GM23338 (cell line): Measurements from ENCODE around the gene RXFP1. TPM values are rescaled to one million over a fixed set of nuclear protein-coding genes. Genes with fewer than 3 reads are reported as not detected.

Source experiments
- ATAC-seq: fragments of 200-7000 bp; cut with Tn5 transposase; 3 replicates; pipeline ENCODE4 v1.9.1; 2020
- DNase-seq: peaks from one replicate; pipeline ENCODE4 v3.0.0-alpha.2; 2015; ENCODE audit warnings: low spot score
- H2AFZ ChIP-seq: fragments of 200-600 bp; sonication (generic); 2 replicates; pipeline ENCODE4 v1.8.0; 2016; ENCODE audit warnings: antibody characterized with exemption, mild to moderate bottlenecking, moderate library complexity
- H3F3A ChIP-seq: fragments of 200-600 bp; sonication (generic); replicated peaks from 2 replicates; pipeline ENCODE4 v1.8.0; 2017; ENCODE audit warnings: antibody characterized with exemption, mixed run types, low read depth
- H3K27ac ChIP-seq: fragments of 200-600 bp; sonication (generic); 2 replicates; pipeline ENCODE4 v1.6.1; 2016; ENCODE audit warnings: low read depth
- H3K27me3 ChIP-seq: fragments of 200-600 bp; sonication (generic); 2 replicates; pipeline ENCODE4 v1.8.0; 2016; ENCODE audit warnings: mild to moderate bottlenecking, mixed run types, moderate library complexity; ENCODE audit not compliant: insufficient read depth
- H3K36me3 ChIP-seq: fragments of 200-600 bp; sonication (generic); 2 replicates; pipeline ENCODE4 v1.8.0; 2016; ENCODE audit warnings: mild to moderate bottlenecking; ENCODE audit not compliant: insufficient read depth
- H3K4me1 ChIP-seq: fragments of 200-600 bp; sonication (generic); 2 replicates; pipeline ENCODE4 v1.8.0; 2016; ENCODE audit warnings: mild to moderate bottlenecking, moderate library complexity; ENCODE audit not compliant: insufficient read depth
- H3K4me2 ChIP-seq: fragments of 200-600 bp; sonication (generic); 2 replicates; pipeline ENCODE4 v1.7.1; 2017; ENCODE audit warnings: mixed run types
- H3K4me3 ChIP-seq: fragments of 200-600 bp; sonication (generic); 2 replicates; pipeline ENCODE4 v1.6.1; 2016; ENCODE audit warnings: mixed run types
- H3K79me2 ChIP-seq: fragments of 200-600 bp; sonication (generic); replicated peaks from 2 replicates; pipeline ENCODE4 v1.8.0; 2017; ENCODE audit warnings: mild to moderate bottlenecking; ENCODE audit not compliant: insufficient read depth
- H3K9me2 ChIP-seq: fragments of 200-600 bp; sonication (generic); 2 replicates; pipeline ENCODE4 v1.8.0; 2017; ENCODE audit not compliant: insufficient read depth
- H4K20me1 ChIP-seq: fragments of 200-600 bp; sonication (generic); replicated peaks from 2 replicates; pipeline ENCODE4 v1.8.0; 2017; ENCODE audit warnings: mild to moderate bottlenecking; ENCODE audit not compliant: insufficient read depth
- H3K27ac Mint-ChIP-seq: 2 replicates; pipeline ENCODE4 v1.8.0; 2020; ENCODE audit warnings: inconsistent platforms, mild to moderate bottlenecking, moderate library complexity, mixed read lengths
- H3K27me3 Mint-ChIP-seq: 3 replicates; pipeline ENCODE4 v1.8.0; 2022; ENCODE audit warnings: low read depth, mild to moderate bottlenecking, moderate library complexity, mixed read lengths, inconsistent platforms; ENCODE audit not compliant: insufficient read depth, poor library complexity
- H3K36me3 Mint-ChIP-seq: 3 replicates; pipeline ENCODE4 v1.8.0; 2021; ENCODE audit warnings: low read depth, mild to moderate bottlenecking, inconsistent platforms, moderate library complexity, mixed read lengths
- H3K4me1 Mint-ChIP-seq: 3 replicates; pipeline ENCODE4 v1.8.0; 2020; ENCODE audit warnings: mild to moderate bottlenecking, inconsistent platforms, mixed read lengths
- H3K4me3 Mint-ChIP-seq: 3 replicates; pipeline ENCODE4 v1.8.0; 2021; ENCODE audit warnings: moderate library complexity, mild to moderate bottlenecking, inconsistent platforms, mixed read lengths
- H3K9me3 Mint-ChIP-seq: 3 replicates; pipeline ENCODE4 v1.8.0; 2020; ENCODE audit warnings: moderate library complexity, mild to moderate bottlenecking, inconsistent platforms, mixed read lengths
- EZH2 ChIP-seq: fragments of 200-600 bp; sonication (generic); IDR thresholded peaks from one replicate; pipeline ENCODE4 v1.8.0; 2017; ENCODE audit warnings: antibody characterized with exemption, mild to moderate bottlenecking, low read depth; ENCODE audit not compliant: unreplicated experiment
- EZH2phosphoT487 ChIP-seq: fragments of 200-600 bp; sonication (generic); IDR thresholded peaks from one replicate; pipeline ENCODE4 v1.8.1; 2018; ENCODE audit warnings: antibody characterized with exemption; ENCODE audit not compliant: unreplicated experiment
- JUNB ChIP-seq: IDR thresholded peaks from one replicate; pipeline ENCODE4 v1.6.1; 2016; ENCODE audit warnings: antibody characterized with exemption; ENCODE audit not compliant: unreplicated experiment
- NANOG ChIP-seq: IDR thresholded peaks from 2 replicates; pipeline ENCODE4 v1.6.1; 2016; ENCODE audit warnings: antibody characterized with exemption, borderline replicate concordance
- POLR2AphosphoS5 ChIP-seq: IDR thresholded peaks from 2 replicates; pipeline ENCODE4 v1.6.1; 2016; ENCODE audit warnings: antibody characterized with exemption, low read depth
- ZNF114 ChIP-seq: fragments of 250-450 bp; sonication (Bioruptor Pico); IDR thresholded peaks from 2 replicates; pipeline ENCODE4 v1.5.0; 2020; ENCODE audit warnings: mild to moderate bottlenecking, moderate library complexity
- ZNF331 ChIP-seq: fragments of 250-450 bp; sonication (Bioruptor Pico); IDR thresholded peaks from 2 replicates; pipeline ENCODE4 v1.5.0; 2020; ENCODE audit warnings: low read depth, mild to moderate bottlenecking, moderate library complexity
- polyA plus RNA-seq: library from polyadenylated mRNA; unstranded; fragments of >200 nt; fragmentation: Nextera tagmentation; extraction: Ambion mirVana; gene quantifications from 2 replicates; pipeline ENCODE4 v1.2.1, GENCODE V29; 2016
- total RNA-seq: library from RNA; depleted of rRNA; stranded (reverse); fragments of >200 nt; shearing (Covaris generic); gene quantifications from 2 replicates; pipeline ENCODE4 v1.2.3, GENCODE V29; 2014
- TF ChIP-seq, protein P1 (sequence below), 2 experiments: fragments of 200-600 bp in 1 of 2; sonication (generic) in 1 of 2; conservative IDR thresholded peaks; 2 replicates each; pipeline versions ENCODE4 v1.5.1 to v1.6.1; 2016 to 2017; ENCODE audit warnings: antibody characterized with exemption in 2 of 2, low read depth in 2 of 2, mild to moderate bottlenecking in 2 of 2, moderate library complexity in 1 of 2
- TF ChIP-seq, protein P2 (sequence below): IDR thresholded peaks from 2 replicates; pipeline ENCODE4 v1.6.1; 2016; ENCODE audit warnings: antibody characterized with exemption
- TF ChIP-seq, protein P3 (sequence below): IDR thresholded peaks from one replicate; pipeline ENCODE4 v1.6.1; 2018; ENCODE audit warnings: antibody characterized with exemption; ENCODE audit not compliant: unreplicated experiment

Gene RXFP1
- total and polyA plus RNA-seq, 2 experiments from 2014 or later = 0.63 TPM; not detected in 1

DNA sequence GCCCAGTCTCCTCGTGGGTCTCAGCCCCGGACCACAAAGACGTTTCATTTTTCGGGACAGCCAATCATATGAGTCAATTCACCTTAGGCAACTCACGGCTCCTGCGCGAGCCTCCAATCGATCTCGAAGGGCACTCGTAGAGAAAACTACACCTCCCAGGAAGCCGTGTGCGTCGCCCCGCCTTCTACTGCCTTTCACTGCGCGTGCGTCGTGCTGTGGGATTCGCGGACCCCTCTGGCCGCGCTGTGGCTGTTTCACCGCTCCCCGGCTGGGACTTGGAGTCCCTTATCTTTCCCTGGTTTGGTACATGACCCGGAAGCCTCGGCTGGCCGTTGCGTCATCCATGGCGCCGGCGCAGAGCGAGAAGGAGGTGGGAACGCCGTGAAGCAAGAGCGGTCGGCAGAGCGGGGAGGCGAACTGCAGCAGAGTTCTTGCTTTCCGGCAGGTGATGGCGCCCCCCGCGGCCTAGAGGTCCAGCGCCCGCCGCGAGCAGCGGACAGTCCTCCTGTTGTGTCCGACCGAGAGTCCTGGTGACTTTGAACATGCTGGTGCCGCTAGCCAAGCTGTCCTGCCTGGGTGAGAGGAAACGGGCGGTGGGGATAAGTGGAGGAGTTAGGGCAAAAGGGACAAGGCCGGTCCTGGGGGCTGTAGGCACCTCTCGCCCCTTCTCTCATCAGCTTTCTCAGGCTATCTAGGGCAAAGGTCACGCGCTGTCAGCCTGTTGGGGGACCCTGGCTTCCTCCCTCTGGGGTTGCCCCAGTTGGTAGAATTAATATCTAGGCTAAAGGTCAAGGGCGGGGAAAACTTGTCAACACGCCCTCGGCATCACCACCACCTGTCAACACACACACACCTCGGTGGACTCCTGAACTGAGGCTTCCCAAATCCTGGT, 150.5 kb downstream of the RXFP1 start, which contains the start of gene ETFDH (continued):
- TF ChIP-seq JUNB = no peak
- no peak for TF ChIP-seq ZNF331
- TF ChIP-seq ZNF114 (CRISPR knock-in tag) = no peak
- peak; percentile 60; the same call in 1 of the 2 replicates for TF ChIP-seq POLR2AphosphoS5
- TF ChIP-seq, protein P1, sequence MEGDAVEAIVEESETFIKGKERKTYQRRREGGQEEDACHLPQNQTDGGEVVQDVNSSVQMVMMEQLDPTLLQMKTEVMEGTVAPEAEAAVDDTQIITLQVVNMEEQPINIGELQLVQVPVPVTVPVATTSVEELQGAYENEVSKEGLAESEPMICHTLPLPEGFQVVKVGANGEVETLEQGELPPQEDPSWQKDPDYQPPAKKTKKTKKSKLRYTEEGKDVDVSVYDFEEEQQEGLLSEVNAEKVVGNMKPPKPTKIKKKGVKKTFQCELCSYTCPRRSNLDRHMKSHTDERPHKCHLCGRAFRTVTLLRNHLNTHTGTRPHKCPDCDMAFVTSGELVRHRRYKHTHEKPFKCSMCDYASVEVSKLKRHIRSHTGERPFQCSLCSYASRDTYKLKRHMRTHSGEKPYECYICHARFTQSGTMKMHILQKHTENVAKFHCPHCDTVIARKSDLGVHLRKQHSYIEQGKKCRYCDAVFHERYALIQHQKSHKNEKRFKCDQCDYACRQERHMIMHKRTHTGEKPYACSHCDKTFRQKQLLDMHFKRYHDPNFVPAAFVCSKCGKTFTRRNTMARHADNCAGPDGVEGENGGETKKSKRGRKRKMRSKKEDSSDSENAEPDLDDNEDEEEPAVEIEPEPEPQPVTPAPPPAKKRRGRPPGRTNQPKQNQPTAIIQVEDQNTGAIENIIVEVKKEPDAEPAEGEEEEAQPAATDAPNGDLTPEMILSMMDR (conservative IDR thresholded peaks at IDR 0.05; ENCODE audit: low read depth in 2 of 2) = peak; percentile 55 to 83

DNA sequence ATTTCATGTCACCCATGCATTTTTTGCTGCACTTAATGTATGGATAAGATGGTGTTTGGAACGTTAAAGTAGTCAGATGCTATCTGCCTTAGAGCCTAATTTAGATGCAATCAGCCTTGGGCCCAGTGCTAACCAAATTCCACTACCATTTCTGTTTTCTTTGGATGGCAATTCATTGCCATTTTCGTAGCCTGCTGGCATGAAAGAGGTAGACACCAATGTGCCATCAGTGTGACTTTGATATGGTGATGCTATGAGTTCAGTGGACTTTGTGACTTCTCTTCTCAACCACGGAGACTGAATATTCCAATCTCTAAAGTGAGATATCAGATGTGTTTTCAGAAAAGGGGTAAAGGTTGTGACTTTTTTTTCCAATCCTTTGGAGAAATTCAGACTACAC, 152.0 kb downstream of the RXFP1 start:
- H3K27me3 ChIP-seq = no peaks in the 10 kb centered on the region
- no peak overlapping the region for H3K4me3 Mint-ChIP-seq
- no peak overlapping the region for H2AFZ ChIP-seq
- no peak overlapping the region for H3K27ac ChIP-seq
- peaks cover 33% of the 10 kb centered on the region for H3K79me2 ChIP-seq
- peaks cover 7% of the 10 kb centered on the region for H3K36me3 Mint-ChIP-seq
- H3F3A ChIP-seq = peaks cover 5% of the 10 kb centered on the region; the same call in 1 of the 2 replicates
- no peak for DNase-seq
- H3K36me3 ChIP-seq = peaks cover 5% of the 10 kb centered on the region; the same call in 1 of the 2 replicates
- no peak overlapping the region for H3K4me2 ChIP-seq
- H3K27ac Mint-ChIP-seq = no peak overlapping the region
- H4K20me1 ChIP-seq = no peaks in the 10 kb centered on the region; the same call in 1 of the 2 replicates
- no peak overlapping the region for H3K4me3 ChIP-seq
- no peaks in the 10 kb centered on the region for H3K9me2 ChIP-seq
- H3K4me1 Mint-ChIP-seq = peaks cover 14% of the 10 kb centered on the region; the same call in 2 of the 3 replicates
- peaks cover 12% of the 10 kb centered on the region for H3K27me3 Mint-ChIP-seq
- no peak for ATAC-seq
- 0 out of 2 replicates have a peak, but pooled peaks cover 5% of the 10 kb centered on the region for H3K4me1 ChIP-seq
- no peaks in the 10 kb centered on the region; the same call in 2 of the 3 replicates for H3K9me3 Mint-ChIP-seq
- TF ChIP-seq, protein P2, sequence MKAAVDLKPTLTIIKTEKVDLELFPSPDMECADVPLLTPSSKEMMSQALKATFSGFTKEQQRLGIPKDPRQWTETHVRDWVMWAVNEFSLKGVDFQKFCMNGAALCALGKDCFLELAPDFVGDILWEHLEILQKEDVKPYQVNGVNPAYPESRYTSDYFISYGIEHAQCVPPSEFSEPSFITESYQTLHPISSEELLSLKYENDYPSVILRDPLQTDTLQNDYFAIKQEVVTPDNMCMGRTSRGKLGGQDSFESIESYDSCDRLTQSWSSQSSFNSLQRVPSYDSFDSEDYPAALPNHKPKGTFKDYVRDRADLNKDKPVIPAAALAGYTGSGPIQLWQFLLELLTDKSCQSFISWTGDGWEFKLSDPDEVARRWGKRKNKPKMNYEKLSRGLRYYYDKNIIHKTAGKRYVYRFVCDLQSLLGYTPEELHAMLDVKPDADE = no peak
- TF ChIP-seq JUNB (no peak), NANOG (no peak), EZH2 (no peak), POLR2AphosphoS5 (no peak), ZNF331 (no peak), EZH2phosphoT487 (no peak)
- TF ChIP-seq, protein P3, sequence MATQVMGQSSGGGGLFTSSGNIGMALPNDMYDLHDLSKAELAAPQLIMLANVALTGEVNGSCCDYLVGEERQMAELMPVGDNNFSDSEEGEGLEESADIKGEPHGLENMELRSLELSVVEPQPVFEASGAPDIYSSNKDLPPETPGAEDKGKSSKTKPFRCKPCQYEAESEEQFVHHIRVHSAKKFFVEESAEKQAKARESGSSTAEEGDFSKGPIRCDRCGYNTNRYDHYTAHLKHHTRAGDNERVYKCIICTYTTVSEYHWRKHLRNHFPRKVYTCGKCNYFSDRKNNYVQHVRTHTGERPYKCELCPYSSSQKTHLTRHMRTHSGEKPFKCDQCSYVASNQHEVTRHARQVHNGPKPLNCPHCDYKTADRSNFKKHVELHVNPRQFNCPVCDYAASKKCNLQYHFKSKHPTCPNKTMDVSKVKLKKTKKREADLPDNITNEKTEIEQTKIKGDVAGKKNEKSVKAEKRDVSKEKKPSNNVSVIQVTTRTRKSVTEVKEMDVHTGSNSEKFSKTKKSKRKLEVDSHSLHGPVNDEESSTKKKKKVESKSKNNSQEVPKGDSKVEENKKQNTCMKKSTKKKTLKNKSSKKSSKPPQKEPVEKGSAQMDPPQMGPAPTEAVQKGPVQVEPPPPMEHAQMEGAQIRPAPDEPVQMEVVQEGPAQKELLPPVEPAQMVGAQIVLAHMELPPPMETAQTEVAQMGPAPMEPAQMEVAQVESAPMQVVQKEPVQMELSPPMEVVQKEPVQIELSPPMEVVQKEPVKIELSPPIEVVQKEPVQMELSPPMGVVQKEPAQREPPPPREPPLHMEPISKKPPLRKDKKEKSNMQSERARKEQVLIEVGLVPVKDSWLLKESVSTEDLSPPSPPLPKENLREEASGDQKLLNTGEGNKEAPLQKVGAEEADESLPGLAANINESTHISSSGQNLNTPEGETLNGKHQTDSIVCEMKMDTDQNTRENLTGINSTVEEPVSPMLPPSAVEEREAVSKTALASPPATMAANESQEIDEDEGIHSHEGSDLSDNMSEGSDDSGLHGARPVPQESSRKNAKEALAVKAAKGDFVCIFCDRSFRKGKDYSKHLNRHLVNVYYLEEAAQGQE = no peak
